Stimulated activated CD4-positive, alpha-beta T cell treated with anti-CD3 and anti-CD28 coated beads, TNF-alpha, amount 100 ng/mL, for 48 hours (primary cell): Measurements from ENCODE around the gene UQCC3.
"Not testable (repeated sequence)": the region's sequence is repeated elsewhere in the genome, so short reads cannot be mapped to it uniquely, and the experiment has no call there.

ENCODE experiments used
- DNase-seq, 3 donors: peaks; one replicate each; pipeline ENCODE4 v3.0.0-alpha.2; 2020; ENCODE audit warnings: low read depth in 3 of 3

UQCC3 gene

GRCh38 chr11:62702246-62702645 lies 30.8 kb downstream of the UQCC3 start:
- no peak for DNase-seq

- not testable (repeated sequence) for DNase-seq
These were observed 32.4 kb downstream of the UQCC3 start for GRCh38 chr11:62703921-62704320.

GRCh38 chr11:62705413-62705812 lies 33.9 kb downstream of the UQCC3 start:
- DNase-seq = no peak

- peak; percentile 87 to 94 (median 91) for DNase-seq
These were observed 34.7 kb downstream of the UQCC3 start for GRCh38 chr11:62705880-62706849.

- no peak for DNase-seq
These were observed 35.4 kb downstream of the UQCC3 start for GRCh38 chr11:62706850-62707247.

- DNase-seq = no peak
These were observed 35.9 kb downstream of the UQCC3 start, which contains the start of the genes BSCL2 and GNG3 for GRCh38 chr11:62707277-62707861. BSCL2 (minus strand) TSS chr11:62707424; CDS start chr11:62707195, 229 bp downstream. GNG3 (plus strand) TSS chr11:62707676; CDS start chr11:62708296, 620 bp downstream.

- DNase-seq = no peak
These were observed 36.9 kb downstream of the UQCC3 start for GRCh38 chr11:62708392-62708791.

- peak in 1 of 3 donors; percentile 29 for DNase-seq
These were observed 37.3 kb downstream of the UQCC3 start for GRCh38 chr11:62708793-62709192.

- peak; percentile 88 to 95 (median 92) for DNase-seq
These were observed 38.0 kb downstream of the UQCC3 start for GRCh38 chr11:62709247-62710000.

- DNase-seq = no peak
These were observed 38.5 kb downstream of the UQCC3 start for GRCh38 chr11:62710001-62710345.

- DNase-seq = no peak
These were observed 40.9 kb downstream of the UQCC3 start for GRCh38 chr11:62712276-62712812.

- DNase-seq = no peak
These were observed 41.4 kb downstream of the UQCC3 start for GRCh38 chr11:62712861-62713260.

- DNase-seq = no peak
These were observed 41.9 kb downstream of the UQCC3 start for GRCh38 chr11:62713343-62713742.

GRCh38 chr11:62715150-62716130 lies 44.0 kb downstream of the UQCC3 start:
- DNase-seq = no peak

- no peak for DNase-seq
These were observed 44.7 kb downstream of the UQCC3 start for GRCh38 chr11:62716206-62716605.

- no peak for DNase-seq
These were observed 45.3 kb downstream of the UQCC3 start for GRCh38 chr11:62716816-62717215.

- no peak for DNase-seq
These were observed 48.0 kb downstream of the UQCC3 start for GRCh38 chr11:62719302-62719978.

- no peak for DNase-seq
These were observed 50.5 kb downstream of the UQCC3 start for GRCh38 chr11:62721994-62722393.
